Fibroblast of mammary gland (primary cell): Measurements from ENCODE around the gene GAL3ST1.

ENCODE experiments used
- DNase-seq: peaks from one replicate; pipeline ENCODE4 v3.0.0-alpha.2; 2010; ENCODE audit warnings: low read depth
- H3K4me3 ChIP-seq: 2 replicates; pipeline ENCODE4 v1.5.1; 2011; ENCODE audit warnings: low read depth, mild to moderate bottlenecking, low read length, moderate library complexity; ENCODE audit not compliant: control insufficient read depth
- TF ChIP-seq, protein P1 (sequence below): conservative IDR thresholded peaks from 2 replicates; pipeline ENCODE4 v1.5.1; 2011; ENCODE audit warnings: low read depth, low read length, inconsistent platforms; ENCODE audit not compliant: control insufficient read depth, insufficient read depth

GAL3ST1 gene

DNA sequence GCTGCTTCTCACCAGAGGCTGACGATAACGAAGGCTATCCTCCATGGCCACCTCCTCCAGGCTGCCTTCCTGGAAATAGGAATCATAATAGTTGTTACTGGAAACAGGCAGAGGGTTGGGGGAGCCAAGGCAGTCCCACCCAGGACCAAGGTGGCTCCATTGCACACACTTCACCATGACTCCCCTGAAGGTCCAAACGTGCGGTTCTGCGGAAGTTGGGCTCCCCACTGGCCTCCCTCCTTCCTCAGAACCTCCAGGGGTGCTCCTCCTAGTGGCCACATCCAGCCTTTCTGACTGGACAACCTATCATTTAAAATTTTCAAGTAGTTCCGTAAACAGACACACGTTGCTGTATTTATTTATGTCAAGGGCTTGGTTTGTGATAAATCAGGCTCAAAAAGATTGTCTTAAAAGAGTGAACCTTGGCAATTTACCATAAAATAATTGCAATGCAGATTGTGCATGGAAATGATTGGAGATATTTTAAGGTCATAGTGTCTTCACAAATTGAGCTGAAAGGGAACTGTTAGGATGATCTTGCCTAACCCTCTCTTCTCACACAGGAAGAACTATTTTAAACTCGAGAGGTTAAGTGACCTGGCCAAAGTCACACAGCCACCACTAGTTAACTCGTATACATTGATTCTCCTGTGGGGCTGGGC lies 31.1 kb upstream of the GAL3ST1 start:
- peak; percentile 59 for DNase-seq
- no peak overlapping the region for H3K4me3 ChIP-seq
- TF ChIP-seq, protein P1, sequence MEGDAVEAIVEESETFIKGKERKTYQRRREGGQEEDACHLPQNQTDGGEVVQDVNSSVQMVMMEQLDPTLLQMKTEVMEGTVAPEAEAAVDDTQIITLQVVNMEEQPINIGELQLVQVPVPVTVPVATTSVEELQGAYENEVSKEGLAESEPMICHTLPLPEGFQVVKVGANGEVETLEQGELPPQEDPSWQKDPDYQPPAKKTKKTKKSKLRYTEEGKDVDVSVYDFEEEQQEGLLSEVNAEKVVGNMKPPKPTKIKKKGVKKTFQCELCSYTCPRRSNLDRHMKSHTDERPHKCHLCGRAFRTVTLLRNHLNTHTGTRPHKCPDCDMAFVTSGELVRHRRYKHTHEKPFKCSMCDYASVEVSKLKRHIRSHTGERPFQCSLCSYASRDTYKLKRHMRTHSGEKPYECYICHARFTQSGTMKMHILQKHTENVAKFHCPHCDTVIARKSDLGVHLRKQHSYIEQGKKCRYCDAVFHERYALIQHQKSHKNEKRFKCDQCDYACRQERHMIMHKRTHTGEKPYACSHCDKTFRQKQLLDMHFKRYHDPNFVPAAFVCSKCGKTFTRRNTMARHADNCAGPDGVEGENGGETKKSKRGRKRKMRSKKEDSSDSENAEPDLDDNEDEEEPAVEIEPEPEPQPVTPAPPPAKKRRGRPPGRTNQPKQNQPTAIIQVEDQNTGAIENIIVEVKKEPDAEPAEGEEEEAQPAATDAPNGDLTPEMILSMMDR = peak; percentile 81

DNA sequence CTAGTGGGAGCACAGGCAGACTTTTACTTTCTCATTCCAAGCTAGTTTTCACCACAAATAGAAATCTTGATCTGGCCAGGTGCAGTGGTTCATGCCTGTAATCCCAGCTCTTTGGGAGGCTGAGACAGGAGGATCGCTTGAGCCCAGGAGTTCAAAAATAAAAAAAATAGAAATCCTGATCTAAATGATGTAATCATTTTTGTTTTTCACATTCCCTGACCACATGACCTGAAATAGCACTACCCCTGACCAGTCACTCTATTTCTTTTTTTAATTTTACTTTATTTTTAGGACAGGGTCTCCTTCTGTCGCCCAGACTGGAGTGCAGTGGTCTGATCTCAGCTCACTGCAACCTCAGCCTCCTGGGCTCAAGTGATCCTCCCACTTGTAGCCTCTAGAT lies 30.3 kb upstream of the GAL3ST1 start:
- no peak overlapping the region for H3K4me3 ChIP-seq
- no peak for DNase-seq
- TF ChIP-seq, protein P1 = no peak

DNA sequence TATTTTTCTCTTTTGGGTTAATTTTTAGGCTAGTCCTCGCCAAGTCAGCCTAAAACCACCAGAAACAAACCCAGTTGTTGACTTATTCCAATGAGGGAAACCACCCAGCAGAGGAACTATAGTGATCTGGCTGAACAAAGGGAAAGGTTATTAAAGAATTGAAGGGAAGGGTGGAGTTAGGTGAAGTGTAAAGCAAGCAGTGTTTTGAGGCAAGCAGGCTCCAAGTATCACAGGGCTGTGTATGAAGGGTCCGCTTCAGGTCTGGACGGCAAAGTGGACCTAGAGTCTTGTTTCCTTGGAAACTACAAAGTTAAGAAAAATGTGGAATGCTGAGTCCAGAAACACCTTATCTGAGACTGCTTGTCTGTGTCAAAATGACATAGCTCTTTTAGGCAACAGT lies 29.3 kb upstream of the GAL3ST1 start:
- DNase-seq = no peak
- TF ChIP-seq, protein P1 = no peak
- no peak overlapping the region for H3K4me3 ChIP-seq

DNA sequence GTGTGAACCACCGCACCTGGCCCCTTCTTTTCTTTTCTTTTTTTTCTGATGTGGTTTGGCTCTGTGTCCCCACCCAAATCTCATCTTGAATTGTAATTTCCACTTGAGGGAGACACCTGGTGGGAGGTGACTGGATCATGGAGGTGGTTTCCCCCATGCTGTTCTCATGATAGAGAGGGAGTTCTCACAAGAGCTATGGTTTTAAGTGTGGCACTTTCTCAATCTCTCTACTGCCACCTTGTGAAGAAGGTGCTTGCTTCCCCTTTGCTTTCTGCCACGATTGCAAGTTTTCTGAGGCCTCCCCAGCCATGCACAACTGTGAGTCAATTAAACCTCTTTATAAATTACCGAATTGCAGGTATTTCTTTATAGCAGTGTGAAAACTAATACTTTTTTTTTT lies 27.6 kb upstream of the GAL3ST1 start:
- H3K4me3 ChIP-seq = no peak overlapping the region
- peak; percentile 31 for DNase-seq
- TF ChIP-seq, protein P1 = peak; percentile 27

DNA sequence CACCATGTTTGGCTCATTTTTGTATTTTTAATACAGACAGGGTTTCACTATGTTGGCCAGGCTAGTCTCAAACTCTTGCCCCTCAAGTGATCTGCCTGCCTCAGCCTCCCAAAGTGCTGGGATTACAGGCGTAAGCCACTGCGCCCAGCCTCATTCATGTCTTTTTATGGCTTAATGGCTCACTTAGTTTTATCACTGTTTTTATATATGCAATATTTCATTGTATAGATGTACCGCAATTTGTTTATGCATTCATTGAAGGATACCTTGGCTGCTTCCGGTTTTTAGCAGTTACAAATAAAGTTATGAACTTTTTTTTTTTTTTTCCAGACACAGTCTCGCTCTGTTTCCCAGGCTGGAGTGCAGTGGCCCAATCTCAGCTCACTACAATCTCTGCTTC lies 27.0 kb upstream of the GAL3ST1 start:
- H3K4me3 ChIP-seq = no peak overlapping the region
- DNase-seq = no peak
- TF ChIP-seq, protein P1 = no peak

DNA sequence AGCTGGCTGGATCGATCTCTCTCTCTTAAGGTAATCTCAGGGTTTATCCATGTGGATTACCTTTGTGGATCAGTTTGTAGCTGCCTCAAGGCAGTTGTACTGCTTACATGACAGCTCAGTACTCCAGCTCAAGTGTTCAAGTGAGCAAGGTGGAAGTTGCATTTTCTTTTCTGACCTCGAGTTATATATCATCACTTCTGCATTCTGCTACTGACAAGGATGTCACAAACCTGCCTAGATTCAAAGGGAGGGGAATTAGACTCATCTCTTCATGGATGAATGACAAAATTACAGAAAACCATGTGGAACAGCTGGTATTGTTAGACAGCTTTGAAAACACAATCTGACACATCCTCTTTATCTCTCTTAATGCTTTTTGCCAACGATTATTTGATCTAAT lies 26.5 kb upstream of the GAL3ST1 start:
- TF ChIP-seq, protein P1 = no peak
- no peak for DNase-seq
- no peak overlapping the region for H3K4me3 ChIP-seq

DNA sequence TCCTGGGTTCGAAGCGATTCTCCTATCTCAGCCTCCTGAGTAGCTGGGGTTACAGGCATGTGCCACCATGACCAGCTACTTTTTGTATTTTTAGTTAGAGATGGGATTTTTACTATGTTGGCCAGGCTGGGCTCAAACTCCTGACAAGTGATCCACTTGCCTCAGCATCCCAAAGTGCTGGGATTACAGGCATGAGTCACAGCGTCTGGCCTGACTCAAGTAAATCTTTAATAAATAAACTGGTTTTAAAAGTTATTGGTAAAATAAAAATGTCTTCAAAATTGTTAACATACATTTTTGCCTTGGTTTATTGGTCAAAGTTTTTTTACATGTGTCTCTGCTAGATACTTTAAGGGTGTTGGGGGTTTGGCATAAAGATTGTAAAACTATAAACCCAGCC lies 24.5 kb upstream of the GAL3ST1 start:
- DNase-seq = no peak
- TF ChIP-seq, protein P1 = no peak

More for the DNA sequence above, 24.5 kb upstream of the GAL3ST1 start:
- no peak overlapping the region for H3K4me3 ChIP-seq
